Measurements from ENCODE around the gene FEM1C. TPM values are rescaled to one million over a fixed set of nuclear protein-coding genes. Genes with fewer than 3 reads are reported as not detected.

FEM1C gene
- total and polyA plus RNA-seq, 9 of the 15 experiments (the other 6 are each of a cell fraction or from before 2014, with no cell fraction given) = 1.4 to 9.3 (median 4.3) TPM

DNA sequence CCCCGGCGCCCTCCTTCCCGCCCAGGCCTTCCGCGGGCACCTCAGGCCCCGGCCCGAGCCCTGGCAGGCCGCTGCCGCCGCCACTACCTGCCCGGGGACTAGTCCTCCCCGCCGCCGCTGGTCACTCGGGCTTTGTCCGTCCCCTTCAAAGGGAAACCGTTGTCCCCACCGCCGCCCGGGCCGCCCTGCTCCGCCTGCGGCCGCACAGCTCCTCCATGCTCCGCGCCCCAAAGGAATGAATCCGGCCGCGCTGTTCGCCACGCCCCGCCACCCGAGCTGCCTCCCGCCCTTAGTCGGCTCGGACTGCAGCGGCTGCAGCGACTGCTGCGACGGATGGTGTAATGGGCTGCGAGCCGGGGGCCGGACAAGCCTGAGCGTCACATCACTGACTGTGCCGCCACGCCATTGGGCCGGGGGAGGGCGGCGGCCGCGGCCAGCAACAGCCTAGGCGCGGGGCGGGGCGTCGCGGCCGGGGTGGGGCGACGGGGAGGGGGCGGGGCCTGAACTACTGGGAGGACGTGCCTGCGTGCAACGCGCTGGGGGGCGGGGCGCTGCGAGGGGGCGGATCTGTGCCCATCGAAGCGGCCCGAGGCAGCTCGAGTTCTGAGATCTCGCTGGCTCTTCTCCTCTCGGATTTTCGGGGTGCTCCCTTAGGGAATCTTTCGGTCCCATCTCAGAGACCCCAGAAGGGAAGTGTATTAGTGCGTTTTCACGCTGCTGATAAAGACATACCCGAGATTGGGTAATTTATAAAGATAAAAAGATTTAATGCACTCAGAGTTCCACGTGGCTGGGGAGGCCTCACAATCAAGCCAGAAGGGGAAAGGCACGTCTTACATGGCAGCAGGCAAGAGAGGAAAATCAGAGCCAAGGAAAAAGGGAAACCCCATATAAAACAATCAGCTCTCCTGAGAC, at the start of gene FEM1C (continued):
- TF ChIP-seq, protein P1, sequence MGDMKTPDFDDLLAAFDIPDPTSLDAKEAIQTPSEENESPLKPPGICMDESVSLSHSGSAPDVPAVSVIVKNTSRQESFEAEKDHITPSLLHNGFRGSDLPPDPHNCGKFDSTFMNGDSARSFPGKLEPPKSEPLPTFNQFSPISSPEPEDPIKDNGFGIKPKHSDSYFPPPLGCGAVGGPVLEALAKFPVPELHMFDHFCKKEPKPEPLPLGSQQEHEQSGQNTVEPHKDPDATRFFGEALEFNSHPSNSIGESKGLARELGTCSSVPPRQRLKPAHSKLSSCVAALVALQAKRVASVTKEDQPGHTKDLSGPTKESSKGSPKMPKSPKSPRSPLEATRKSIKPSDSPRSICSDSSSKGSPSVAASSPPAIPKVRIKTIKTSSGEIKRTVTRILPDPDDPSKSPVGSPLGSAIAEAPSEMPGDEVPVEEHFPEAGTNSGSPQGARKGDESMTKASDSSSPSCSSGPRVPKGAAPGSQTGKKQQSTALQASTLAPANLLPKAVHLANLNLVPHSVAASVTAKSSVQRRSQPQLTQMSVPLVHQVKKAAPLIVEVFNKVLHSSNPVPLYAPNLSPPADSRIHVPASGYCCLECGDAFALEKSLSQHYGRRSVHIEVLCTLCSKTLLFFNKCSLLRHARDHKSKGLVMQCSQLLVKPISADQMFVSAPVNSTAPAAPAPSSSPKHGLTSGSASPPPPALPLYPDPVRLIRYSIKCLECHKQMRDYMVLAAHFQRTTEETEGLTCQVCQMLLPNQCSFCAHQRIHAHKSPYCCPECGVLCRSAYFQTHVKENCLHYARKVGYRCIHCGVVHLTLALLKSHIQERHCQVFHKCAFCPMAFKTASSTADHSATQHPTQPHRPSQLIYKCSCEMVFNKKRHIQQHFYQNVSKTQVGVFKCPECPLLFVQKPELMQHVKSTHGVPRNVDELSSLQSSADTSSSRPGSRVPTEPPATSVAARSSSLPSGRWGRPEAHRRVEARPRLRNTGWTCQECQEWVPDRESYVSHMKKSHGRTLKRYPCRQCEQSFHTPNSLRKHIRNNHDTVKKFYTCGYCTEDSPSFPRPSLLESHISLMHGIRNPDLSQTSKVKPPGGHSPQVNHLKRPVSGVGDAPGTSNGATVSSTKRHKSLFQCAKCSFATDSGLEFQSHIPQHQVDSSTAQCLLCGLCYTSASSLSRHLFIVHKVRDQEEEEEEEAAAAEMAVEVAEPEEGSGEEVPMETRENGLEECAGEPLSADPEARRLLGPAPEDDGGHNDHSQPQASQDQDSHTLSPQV (IDR thresholded peaks at IDR 0.05) = peak; percentile 52; the same call in 1 of the 2 replicates
- no peak for TF ChIP-seq STAT5A (IDR thresholded peaks at IDR 0.05; ENCODE audit: borderline replicate concordance, low read length)
- no peak for TF ChIP-seq DNMT1 (IDR thresholded peaks at IDR 0.05)
- TF ChIP-seq, protein P2, sequence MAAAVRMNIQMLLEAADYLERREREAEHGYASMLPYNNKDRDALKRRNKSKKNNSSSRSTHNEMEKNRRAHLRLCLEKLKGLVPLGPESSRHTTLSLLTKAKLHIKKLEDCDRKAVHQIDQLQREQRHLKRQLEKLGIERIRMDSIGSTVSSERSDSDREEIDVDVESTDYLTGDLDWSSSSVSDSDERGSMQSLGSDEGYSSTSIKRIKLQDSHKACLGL (CRISPR knock-in tag; IDR thresholded peaks at IDR 0.05; ENCODE audit: borderline replicate concordance, poor library complexity, severe bottlenecking) = no peak
- TF ChIP-seq ZNF57 (CRISPR knock-in tag; IDR thresholded peaks at IDR 0.05) = no peak
- TF ChIP-seq FOXM1 (IDR thresholded peaks at IDR 0.05; ENCODE audit: low read depth) = no peak
- peak; percentile 41; the same call in 1 of the 2 replicates for TF ChIP-seq FOXM1 (CRISPR knock-in tag; IDR thresholded peaks at IDR 0.05; ENCODE audit: low read depth)
- TF ChIP-seq CBFB (CRISPR knock-in tag; IDR thresholded peaks at IDR 0.05) = no peak
- TF ChIP-seq ZKSCAN3 (CRISPR knock-in tag; IDR thresholded peaks at IDR 0.05) = no peak
- TF ChIP-seq EGR1 (conservative IDR thresholded peaks at IDR 0.05) = peak; percentile 54; the same call in 1 of the 2 replicates
- TF ChIP-seq, protein P3, sequence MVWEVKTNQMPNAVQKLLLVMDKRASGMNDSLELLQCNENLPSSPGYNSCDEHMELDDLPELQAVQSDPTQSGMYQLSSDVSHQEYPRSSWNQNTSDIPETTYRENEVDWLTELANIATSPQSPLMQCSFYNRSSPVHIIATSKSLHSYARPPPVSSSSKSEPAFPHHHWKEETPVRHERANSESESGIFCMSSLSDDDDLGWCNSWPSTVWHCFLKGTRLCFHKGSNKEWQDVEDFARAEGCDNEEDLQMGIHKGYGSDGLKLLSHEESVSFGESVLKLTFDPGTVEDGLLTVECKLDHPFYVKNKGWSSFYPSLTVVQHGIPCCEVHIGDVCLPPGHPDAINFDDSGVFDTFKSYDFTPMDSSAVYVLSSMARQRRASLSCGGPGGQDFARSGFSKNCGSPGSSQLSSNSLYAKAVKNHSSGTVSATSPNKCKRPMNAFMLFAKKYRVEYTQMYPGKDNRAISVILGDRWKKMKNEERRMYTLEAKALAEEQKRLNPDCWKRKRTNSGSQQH (CRISPR knock-in tag; IDR thresholded peaks at IDR 0.05) = no peak
- no peak for TF ChIP-seq ZNF79 (CRISPR knock-in tag; IDR thresholded peaks at IDR 0.05; ENCODE audit: low read depth)
- TF ChIP-seq, protein P4, sequence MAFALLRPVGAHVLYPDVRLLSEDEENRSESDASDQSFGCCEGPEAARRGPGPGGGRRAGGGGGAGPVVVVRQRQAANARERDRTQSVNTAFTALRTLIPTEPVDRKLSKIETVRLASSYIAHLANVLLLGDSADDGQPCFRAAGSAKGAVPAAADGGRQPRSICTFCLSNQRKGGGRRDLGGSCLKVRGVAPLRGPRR (CRISPR knock-in tag; IDR thresholded peaks at IDR 0.05) = no peak
- TF ChIP-seq ZNF764 (CRISPR knock-in tag; IDR thresholded peaks at IDR 0.05; ENCODE audit: low read depth) = no peak
- TF ChIP-seq, protein P5, sequence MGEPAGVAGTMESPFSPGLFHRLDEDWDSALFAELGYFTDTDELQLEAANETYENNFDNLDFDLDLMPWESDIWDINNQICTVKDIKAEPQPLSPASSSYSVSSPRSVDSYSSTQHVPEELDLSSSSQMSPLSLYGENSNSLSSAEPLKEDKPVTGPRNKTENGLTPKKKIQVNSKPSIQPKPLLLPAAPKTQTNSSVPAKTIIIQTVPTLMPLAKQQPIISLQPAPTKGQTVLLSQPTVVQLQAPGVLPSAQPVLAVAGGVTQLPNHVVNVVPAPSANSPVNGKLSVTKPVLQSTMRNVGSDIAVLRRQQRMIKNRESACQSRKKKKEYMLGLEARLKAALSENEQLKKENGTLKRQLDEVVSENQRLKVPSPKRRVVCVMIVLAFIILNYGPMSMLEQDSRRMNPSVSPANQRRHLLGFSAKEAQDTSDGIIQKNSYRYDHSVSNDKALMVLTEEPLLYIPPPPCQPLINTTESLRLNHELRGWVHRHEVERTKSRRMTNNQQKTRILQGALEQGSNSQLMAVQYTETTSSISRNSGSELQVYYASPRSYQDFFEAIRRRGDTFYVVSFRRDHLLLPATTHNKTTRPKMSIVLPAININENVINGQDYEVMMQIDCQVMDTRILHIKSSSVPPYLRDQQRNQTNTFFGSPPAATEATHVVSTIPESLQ (CRISPR knock-in tag; IDR thresholded peaks at IDR 0.05) = no peak; the same call in 1 of the 2 replicates
- no peak for TF ChIP-seq TAL1 (IDR thresholded peaks at IDR 0.05)
- TF ChIP-seq FOXP1 (CRISPR knock-in tag; IDR thresholded peaks at IDR 0.05) = peak; percentile 84
- no peak for TF ChIP-seq SLC30A9 (CRISPR knock-in tag; IDR thresholded peaks at IDR 0.05)
- TF ChIP-seq LEF1 (IDR thresholded peaks at IDR 0.05) = peak; percentile 66
- no peak for TF ChIP-seq KLF1 (tag; IDR thresholded peaks at IDR 0.05)
